GM12878 (cell line): Measurements from ENCODE around the gene AP4B1. TPM values are rescaled to one million over a fixed set of nuclear protein-coding genes. Genes with fewer than 3 reads are reported as not detected.
A peak's percentile ranks its signal among the peaks of the same experiment; 100 is the strongest.

Experiments used
- ETV6 ChIP-seq, 2 experiments: fragments of 450-650 bp in 1 of 2; IDR thresholded peaks in 1 of 2; conservative IDR thresholded peaks in 1 of 2; 2 replicates each; pipeline ENCODE4 v1.6.1; 2014; ENCODE audit warnings: antibody characterized with exemption in 1 of 2, borderline replicate concordance in 1 of 2, low read depth in 1 of 2, mild to moderate bottlenecking in 1 of 2, moderate library complexity in 1 of 2
- IKZF2 ChIP-seq, 2 experiments: fragments of 450-650 bp; IDR thresholded peaks; 2 replicates each; pipeline ENCODE4 v1.6.1; 2017; ENCODE audit warnings: mild to moderate bottlenecking in 2 of 2, moderate library complexity in 2 of 2
- KAT2A ChIP-seq: conservative IDR thresholded peaks from 2 replicates; pipeline ENCODE4 v1.6.1; 2011; ENCODE audit warnings: low read depth, low read length; ENCODE audit not compliant: control insufficient read depth
- MYC ChIP-seq: IDR thresholded peaks from 2 replicates; pipeline ENCODE4 v1.6.1; 2011; ENCODE audit warnings: mild to moderate bottlenecking, low read length, moderate library complexity, inconsistent platforms; ENCODE audit not compliant: insufficient read depth, insufficient replicate concordance, insufficient read length, severe bottlenecking
- RUNX3 ChIP-seq: IDR thresholded peaks from 2 replicates; pipeline ENCODE4 v1.6.1; 2012; ENCODE audit warnings: low read length, inconsistent platforms
- ZNF207 ChIP-seq: fragments of 450-650 bp; IDR thresholded peaks from 2 replicates; pipeline ENCODE4 v1.6.1; 2014; ENCODE audit warnings: antibody characterized with exemption, mild to moderate bottlenecking, borderline replicate concordance
- polyA plus RNA-seq, 11 experiments: library from polyadenylated mRNA; depleted of rRNA in 4 of 11; unstranded in 6 of 11; stranded (reverse) in 5 of 11; fragments of >200 nt; fragmentation: Nextera tagmentation in 4 of 11; fragmentation: Illumina TruSeq in 1 of 11; extraction: Ambion mirVana in 4 of 11; extraction: Trizol in 1 of 11; gene quantifications; 1 replicate in 1 of 11; 2 replicates in 10 of 11; pipeline versions ENCODE4 v1.2.1 to v1.2.3, GENCODE V29; 2011 to 2016; ENCODE audit warnings: inconsistent platforms in 2 of 11, missing spikeins in 2 of 11, low read depth in 1 of 11
- total RNA-seq, 4 experiments: library from RNA; depleted of rRNA in 3 of 4; stranded (reverse); fragments of >200 nt in 3 of 4; fragmentation: Illumina TruSeq in 1 of 4; extraction: Trizol in 1 of 4; gene quantifications; 2 replicates each; pipeline versions ENCODE4 v1.2.1 to v1.2.3, GENCODE V29; 2013 to 2021
- TF ChIP-seq, protein P1 (sequence below): fragments of 450-650 bp; formaldehyde crosslinking; IDR thresholded peaks from 2 replicates; pipeline ENCODE4 v1.4.0; 2022; ENCODE audit warnings: mild to moderate bottlenecking, moderate library complexity
- TF ChIP-seq, protein P2 (sequence below): IDR thresholded peaks from 2 replicates; pipeline ENCODE4 v1.6.1; 2011; ENCODE audit warnings: low read depth, mild to moderate bottlenecking, low read length, moderate library complexity, borderline replicate concordance; ENCODE audit errors: extremely low read depth
- TF ChIP-seq, protein P3 (sequence below): fragments of 450-650 bp; IDR thresholded peaks from 2 replicates; pipeline ENCODE4 v1.6.1; 2017; ENCODE audit warnings: mild to moderate bottlenecking, low read depth, inconsistent platforms; ENCODE audit not compliant: poor library complexity, severe bottlenecking
- TF ChIP-seq, protein P4 (sequence below): fragments of 450-650 bp; IDR thresholded peaks from 2 replicates; pipeline ENCODE4 v1.6.1; 2017; ENCODE audit warnings: mild to moderate bottlenecking, moderate library complexity

Gene AP4B1
- total and polyA plus RNA-seq, 10 of the 15 experiments (the other 5 are each of a cell fraction or from before 2014, with no cell fraction given) = 27.2 to 61.0 (median 33.0) TPM

DNA sequence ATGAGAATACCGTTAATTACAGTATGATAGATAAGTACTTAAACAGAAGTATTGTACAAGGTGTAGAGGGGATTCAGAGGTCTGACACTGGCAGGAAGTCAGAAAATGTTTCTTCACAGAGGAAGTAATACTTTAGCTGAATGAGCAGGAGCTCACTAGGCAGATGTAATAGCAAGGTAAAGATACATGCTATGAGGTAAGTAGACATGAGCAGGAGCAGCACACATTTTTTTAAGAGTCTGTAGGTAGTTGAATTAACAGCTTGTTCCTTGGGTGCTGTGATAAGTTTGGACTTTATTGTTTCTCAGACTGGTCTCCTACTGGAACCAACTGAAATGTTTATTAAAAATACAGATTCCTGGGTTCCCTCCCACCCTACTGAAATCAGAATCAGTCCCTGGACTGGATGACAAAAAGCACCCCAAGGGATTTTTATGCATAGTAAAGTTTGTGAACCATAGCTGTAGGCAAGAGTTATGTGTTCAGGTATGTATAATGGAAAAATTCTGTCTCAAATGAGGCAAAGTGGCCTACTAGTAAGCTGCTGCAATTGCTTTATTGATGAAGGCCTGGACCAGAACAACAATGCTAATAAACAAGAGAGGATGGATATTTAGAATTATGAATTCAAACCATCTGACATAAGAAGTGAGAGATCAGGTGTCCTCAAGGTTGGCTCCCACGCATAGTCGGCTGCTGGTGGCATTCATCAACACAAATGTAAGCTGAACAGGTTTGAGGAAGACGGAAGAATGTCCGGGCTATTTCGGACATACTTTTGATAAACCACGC lies 902 bp downstream of the AP4B1 start (continued):
- TF ChIP-seq, protein P1, sequence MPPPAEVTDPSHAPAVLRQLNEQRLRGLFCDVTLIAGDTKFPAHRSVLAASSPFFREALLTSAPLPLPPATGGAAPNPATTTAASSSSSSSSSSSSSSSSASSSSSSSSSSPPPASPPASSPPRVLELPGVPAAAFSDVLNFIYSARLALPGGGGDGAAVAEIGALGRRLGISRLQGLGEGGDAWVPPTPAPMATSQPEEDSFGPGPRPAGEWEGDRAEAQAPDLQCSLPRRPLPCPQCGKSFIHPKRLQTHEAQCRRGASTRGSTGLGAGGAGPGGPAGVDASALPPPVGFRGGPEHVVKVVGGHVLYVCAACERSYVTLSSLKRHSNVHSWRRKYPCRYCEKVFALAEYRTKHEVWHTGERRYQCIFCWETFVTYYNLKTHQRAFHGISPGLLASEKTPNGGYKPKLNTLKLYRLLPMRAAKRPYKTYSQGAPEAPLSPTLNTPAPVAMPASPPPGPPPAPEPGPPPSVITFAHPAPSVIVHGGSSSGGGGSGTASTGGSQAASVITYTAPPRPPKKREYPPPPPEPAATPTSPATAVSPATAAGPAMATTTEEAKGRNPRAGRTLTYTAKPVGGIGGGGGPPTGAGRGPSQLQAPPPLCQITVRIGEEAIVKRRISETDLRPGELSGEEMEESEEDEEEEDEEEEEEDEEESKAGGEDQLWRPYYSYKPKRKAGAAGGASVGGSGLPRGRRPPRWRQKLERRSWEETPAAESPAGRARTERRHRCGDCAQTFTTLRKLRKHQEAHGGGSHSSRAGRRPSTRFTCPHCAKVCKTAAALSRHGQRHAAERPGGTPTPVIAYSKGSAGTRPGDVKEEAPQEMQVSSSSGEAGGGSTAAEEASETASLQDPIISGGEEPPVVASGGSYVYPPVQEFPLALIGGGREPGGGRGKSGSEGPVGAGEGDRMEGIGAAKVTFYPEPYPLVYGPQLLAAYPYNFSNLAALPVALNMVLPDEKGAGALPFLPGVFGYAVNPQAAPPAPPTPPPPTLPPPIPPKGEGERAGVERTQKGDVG (CRISPR knock-in tag) = no peak
- no peak for TF ChIP-seq KAT2A
- TF ChIP-seq IKZF2 (IDR thresholded peaks at IDR 0.05) = no peak
- TF ChIP-seq ZNF207 = no peak
- TF ChIP-seq, protein P2, sequence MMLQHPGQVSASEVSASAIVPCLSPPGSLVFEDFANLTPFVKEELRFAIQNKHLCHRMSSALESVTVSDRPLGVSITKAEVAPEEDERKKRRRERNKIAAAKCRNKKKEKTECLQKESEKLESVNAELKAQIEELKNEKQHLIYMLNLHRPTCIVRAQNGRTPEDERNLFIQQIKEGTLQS = peak; percentile 43; the same call in 1 of the 2 replicates
- TF ChIP-seq RUNX3 = no peak
- TF ChIP-seq MYC = no peak
- no peak for TF ChIP-seq ETV6 (conservative IDR thresholded peaks at IDR 0.05 in 1 of 2, IDR thresholded peaks at IDR 0.05 in 1 of 2; ENCODE audit: borderline replicate concordance in 1 of 2, low read depth in 1 of 2)
- TF ChIP-seq, protein P3, sequence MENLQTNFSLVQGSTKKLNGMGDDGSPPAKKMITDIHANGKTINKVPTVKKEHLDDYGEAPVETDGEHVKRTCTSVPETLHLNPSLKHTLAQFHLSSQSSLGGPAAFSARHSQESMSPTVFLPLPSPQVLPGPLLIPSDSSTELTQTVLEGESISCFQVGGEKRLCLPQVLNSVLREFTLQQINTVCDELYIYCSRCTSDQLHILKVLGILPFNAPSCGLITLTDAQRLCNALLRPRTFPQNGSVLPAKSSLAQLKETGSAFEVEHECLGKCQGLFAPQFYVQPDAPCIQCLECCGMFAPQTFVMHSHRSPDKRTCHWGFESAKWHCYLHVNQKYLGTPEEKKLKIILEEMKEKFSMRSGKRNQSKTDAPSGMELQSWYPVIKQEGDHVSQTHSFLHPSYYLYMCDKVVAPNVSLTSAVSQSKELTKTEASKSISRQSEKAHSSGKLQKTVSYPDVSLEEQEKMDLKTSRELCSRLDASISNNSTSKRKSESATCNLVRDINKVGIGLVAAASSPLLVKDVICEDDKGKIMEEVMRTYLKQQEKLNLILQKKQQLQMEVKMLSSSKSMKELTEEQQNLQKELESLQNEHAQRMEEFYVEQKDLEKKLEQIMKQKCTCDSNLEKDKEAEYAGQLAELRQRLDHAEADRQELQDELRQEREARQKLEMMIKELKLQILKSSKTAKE = peak; percentile 36
- TF ChIP-seq, protein P4, sequence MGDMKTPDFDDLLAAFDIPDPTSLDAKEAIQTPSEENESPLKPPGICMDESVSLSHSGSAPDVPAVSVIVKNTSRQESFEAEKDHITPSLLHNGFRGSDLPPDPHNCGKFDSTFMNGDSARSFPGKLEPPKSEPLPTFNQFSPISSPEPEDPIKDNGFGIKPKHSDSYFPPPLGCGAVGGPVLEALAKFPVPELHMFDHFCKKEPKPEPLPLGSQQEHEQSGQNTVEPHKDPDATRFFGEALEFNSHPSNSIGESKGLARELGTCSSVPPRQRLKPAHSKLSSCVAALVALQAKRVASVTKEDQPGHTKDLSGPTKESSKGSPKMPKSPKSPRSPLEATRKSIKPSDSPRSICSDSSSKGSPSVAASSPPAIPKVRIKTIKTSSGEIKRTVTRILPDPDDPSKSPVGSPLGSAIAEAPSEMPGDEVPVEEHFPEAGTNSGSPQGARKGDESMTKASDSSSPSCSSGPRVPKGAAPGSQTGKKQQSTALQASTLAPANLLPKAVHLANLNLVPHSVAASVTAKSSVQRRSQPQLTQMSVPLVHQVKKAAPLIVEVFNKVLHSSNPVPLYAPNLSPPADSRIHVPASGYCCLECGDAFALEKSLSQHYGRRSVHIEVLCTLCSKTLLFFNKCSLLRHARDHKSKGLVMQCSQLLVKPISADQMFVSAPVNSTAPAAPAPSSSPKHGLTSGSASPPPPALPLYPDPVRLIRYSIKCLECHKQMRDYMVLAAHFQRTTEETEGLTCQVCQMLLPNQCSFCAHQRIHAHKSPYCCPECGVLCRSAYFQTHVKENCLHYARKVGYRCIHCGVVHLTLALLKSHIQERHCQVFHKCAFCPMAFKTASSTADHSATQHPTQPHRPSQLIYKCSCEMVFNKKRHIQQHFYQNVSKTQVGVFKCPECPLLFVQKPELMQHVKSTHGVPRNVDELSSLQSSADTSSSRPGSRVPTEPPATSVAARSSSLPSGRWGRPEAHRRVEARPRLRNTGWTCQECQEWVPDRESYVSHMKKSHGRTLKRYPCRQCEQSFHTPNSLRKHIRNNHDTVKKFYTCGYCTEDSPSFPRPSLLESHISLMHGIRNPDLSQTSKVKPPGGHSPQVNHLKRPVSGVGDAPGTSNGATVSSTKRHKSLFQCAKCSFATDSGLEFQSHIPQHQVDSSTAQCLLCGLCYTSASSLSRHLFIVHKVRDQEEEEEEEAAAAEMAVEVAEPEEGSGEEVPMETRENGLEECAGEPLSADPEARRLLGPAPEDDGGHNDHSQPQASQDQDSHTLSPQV = no peak
